ENCODE measurements around the gene ZNF695.

The ZNF695 gene

DNA sequence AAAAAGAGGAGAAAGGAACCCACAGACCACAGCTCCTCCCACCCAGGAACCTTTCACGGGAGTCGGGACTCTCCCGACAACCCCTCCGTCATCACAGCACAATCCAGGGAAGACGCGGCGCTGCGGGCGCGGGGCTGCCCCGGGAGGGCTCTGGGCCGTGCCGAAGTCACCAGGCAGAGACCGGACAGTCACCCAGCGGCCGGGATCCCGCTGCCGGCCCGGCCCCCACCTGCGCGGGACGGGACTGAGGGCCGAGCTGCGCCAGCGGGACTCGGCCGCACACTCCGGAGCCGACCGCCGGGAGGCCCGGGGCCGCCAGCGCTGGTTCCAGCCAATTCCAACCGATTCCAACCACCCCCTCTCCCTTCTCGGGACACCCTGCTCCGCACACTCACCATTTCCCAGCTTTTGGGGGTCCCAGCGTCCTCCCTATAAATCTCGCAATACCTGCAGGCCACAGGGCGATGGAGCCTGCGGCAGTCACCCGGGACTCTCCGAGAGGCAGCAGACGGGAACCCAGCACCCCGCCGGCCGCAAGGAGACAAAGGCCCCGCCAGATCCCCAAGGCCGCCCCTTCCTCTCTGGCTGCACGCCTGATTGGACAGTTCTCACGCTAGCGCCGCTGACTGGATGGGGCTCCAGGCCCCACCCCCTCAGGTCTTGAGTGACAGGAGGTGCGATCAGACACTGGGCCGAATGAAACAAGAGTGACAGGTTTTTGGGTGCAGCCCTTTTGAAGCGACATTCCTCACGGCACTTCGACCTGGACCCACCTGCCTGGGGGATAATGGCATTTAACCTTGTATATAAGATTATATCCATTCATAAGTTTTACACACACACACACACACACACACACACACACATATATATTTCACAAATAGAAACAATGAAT, at the start of gene ZNF695:
ZNF695 (minus strand) TSS at position 547 of the 895 bp plus-strand sequence; CDS start at position 398, 149 bp downstream.
- TF ChIP-seq CTCF (IDR thresholded peaks at IDR 0.05; ENCODE audit: low read depth, low read length), result no peak
- H3K4me3 ChIP-seq (ENCODE audit: low read depth, low read length), result peak within 1 kb of the TSS; percentile 78

DNA sequence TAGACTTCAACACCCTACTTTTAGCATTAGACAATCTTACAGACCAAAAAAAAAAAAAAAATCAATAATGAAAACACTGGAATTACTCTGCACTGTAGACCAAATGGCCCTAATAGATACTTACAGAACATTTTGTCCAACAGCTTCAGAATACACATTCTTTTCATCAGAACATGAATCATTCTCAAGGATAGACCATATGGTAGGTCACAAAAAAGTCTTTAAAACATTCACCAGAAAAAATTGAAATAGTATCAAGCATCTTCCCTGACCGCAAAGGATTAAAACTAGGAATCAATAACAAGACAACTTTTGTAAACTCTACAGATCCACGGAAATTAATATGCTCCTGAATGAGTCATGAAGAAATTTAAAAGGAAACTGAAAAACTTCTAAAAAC, 48.2 kb upstream of the ZNF695 start:
- TF ChIP-seq CTCF (IDR thresholded peaks at IDR 0.05; ENCODE audit: low read depth, low read length), result no peak
- no peak overlapping the region for H3K4me3 ChIP-seq (ENCODE audit: low read depth, low read length)

GRCh38 chr1:247054992-247055415, 47.1 kb upstream of the ZNF695 start:
- H3K4me3 ChIP-seq (ENCODE audit: low read depth, low read length), result no peak overlapping the region
- no peak for TF ChIP-seq CTCF (IDR thresholded peaks at IDR 0.05; ENCODE audit: low read depth, low read length)

DNA sequence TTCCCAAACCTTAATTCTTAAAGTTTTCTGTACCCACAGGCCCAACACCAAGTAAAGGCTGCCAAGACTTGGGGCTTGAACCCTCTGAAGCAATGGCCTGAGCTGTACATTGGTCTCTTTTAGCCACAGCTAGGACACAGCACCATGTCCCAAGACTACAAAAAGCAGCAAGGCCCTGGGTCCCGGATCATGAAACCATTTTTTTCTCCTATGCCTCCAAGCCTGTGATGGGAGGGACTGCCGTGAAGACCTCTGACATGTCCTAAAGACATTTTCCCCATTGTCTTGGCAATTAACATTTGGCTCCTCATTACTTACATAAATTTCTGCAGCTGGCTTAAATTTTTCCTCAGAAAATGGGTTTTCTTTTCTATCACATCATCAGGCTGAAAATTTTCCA, 39.8 kb upstream of the ZNF695 start:
- no peak overlapping the region for H3K4me3 ChIP-seq (ENCODE audit: low read depth, low read length)
- TF ChIP-seq CTCF (IDR thresholded peaks at IDR 0.05; ENCODE audit: low read depth, low read length), result no peak

DNA sequence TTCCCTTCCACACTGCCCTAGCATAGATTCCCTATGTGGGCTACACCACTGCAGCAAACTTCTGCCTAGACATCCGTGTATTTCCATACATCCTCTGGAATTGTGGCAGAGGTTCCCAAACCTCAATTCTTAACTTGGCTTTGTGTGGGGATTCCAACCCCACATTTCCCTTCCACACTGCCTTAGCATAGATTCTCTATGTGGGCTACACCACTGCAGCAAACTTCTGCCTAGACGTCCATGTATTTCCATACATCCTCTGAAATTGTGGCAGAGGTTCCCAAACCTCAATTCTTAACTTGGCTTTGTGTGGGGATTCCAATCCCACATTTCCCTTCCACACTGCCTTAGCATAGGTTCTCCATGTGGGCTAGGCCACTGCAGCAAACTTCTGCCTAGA, 39.4 kb upstream of the ZNF695 start:
- no peak overlapping the region for H3K4me3 ChIP-seq (ENCODE audit: low read depth, low read length)

DNA sequence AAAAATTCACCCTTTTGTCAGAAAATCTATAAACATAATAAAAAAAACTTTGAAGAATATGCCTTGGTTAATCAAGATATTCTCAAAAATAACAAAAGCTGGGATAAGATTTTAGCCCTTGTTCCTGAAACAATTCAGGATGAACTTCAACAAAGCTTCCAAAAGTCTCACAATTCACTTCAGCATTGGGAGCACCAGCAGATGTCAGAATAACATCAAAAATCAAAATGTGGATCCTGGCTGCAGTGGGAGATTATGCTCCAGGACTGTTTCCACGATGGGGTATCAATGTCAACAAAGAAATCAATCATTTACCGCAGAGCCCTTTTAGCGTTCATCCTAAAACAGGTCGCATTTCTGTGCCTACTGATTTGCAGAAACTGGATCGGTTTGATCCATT, 35.5 kb upstream of the ZNF695 start:
- no peak for TF ChIP-seq CTCF (IDR thresholded peaks at IDR 0.05; ENCODE audit: low read depth, low read length)
- H3K4me3 ChIP-seq (ENCODE audit: low read depth, low read length), result no peak overlapping the region

More for the DNA sequence above, 39.4 kb upstream of the ZNF695 start:
- no peak for TF ChIP-seq CTCF (IDR thresholded peaks at IDR 0.05; ENCODE audit: low read depth, low read length)
